ENCODE data around the gene PRAMEF9.
"Not testable (repeated sequence)": the region's sequence is repeated elsewhere in the genome, so short reads cannot be mapped to it uniquely, and the experiment has no call there.

DNA sequence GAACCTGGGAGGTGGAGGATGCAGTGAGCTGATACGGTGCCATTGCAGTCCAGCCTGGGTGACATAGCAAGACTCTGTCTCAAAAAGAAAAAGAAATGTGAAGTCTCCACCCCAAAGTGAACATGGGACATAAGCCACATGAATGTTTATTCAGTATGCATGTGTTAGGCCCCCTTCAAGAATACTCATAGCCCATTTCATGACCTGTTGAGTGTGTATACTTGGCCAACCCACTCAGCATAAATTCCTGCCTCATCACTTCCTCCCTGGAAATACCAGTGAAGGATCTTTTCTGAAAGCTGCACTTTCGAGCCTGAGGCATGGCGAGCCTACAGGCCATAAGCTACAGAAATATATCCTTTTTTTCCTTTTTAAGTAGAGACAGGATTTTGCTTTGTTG is 47.6 kb downstream of the PRAMEF9 start:
- TF ChIP-seq EZH2phosphoT487 (IDR thresholded peaks at IDR 0.05; ENCODE audit: borderline replicate concordance); POLR2AphosphoS5 (IDR thresholded peaks at IDR 0.05; ENCODE audit: low read depth, low read length); EGR1 (IDR thresholded peaks at IDR 0.05; ENCODE audit: low read depth); EZH2 (IDR thresholded peaks at IDR 0.05); SIN3A (IDR thresholded peaks at IDR 0.05; ENCODE audit: low read depth): not testable (repeated sequence)
- TF ChIP-seq, protein P1, sequence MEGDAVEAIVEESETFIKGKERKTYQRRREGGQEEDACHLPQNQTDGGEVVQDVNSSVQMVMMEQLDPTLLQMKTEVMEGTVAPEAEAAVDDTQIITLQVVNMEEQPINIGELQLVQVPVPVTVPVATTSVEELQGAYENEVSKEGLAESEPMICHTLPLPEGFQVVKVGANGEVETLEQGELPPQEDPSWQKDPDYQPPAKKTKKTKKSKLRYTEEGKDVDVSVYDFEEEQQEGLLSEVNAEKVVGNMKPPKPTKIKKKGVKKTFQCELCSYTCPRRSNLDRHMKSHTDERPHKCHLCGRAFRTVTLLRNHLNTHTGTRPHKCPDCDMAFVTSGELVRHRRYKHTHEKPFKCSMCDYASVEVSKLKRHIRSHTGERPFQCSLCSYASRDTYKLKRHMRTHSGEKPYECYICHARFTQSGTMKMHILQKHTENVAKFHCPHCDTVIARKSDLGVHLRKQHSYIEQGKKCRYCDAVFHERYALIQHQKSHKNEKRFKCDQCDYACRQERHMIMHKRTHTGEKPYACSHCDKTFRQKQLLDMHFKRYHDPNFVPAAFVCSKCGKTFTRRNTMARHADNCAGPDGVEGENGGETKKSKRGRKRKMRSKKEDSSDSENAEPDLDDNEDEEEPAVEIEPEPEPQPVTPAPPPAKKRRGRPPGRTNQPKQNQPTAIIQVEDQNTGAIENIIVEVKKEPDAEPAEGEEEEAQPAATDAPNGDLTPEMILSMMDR (IDR thresholded peaks at IDR 0.05 in 2 of 3, conservative IDR thresholded peaks at IDR 0.05 in 1 of 3; ENCODE audit: borderline replicate concordance in 1 of 3, insufficient read depth in 1 of 3, low read depth in 2 of 3, low read length in 2 of 3): not testable (repeated sequence)
